ENCODE results near the gene RNF20. TPM values are rescaled to one million over a fixed set of nuclear protein-coding genes. Genes with fewer than 3 reads are reported as not detected.
"Not testable (repeated sequence)": the region's sequence is repeated elsewhere in the genome, so short reads cannot be mapped to it uniquely, and the experiment has no call there.

The RNF20 gene
- polyA plus RNA-seq, 4 donors, result 6.8 to 36.5 (median 13.6) TPM

DNA sequence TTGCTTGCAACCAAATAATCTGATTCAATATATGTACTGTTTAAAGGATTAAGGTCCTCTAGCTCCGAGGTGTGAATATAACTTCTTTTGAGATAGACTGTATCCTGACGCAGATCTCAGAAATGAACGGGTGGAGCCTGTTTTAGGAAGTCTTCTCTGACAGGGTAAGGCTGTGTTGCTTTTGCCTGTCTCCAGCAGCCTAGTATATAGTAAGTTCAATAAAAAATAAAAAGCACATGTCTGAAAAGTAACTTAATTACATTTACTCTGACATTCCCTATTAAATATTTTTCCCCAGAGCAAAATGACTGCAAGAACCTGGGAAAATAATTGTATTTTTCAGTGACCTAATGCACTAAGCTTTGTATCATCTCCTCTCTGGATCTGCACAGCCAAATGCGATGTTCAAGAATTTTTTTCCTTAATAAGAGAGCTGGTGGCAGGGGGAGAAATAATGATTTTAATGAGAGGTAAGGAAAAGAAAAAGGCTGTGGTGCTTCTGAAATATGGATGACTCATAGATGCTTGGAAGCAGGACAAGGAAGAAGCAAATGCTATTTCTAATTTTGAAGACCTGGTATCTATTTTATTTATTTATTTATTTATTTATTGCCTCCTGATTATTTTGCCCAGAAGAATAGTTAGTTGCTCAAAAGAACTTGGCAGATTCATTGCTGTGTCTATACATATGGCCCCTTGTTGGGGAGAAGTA, 53.8 kb downstream of the RNF20 start:
- Histone ChIP-seq H3K4me3 (ENCODE audit: low read depth in 1 of 3, low read length in 3 of 3) (no peak overlapping the region), H3K9me3 (ENCODE audit: control insufficient read depth in 2 of 2, insufficient read depth in 1 of 2, low read depth in 1 of 2, low read length in 1 of 2) (no peaks in the 10 kb centered on the region), H3K27ac (ENCODE audit: low read depth in 1 of 3, low read length in 2 of 3) (no peak overlapping the region), H3K27me3 (ENCODE audit: control insufficient read depth in 3 of 3, insufficient read depth in 3 of 3, low read length in 3 of 3) (peaks cover 0 to 2% (median 0%) of the 10 kb centered on the region in 3 donors), H3K4me1 (ENCODE audit: control insufficient read depth in 3 of 3, insufficient read depth in 2 of 3, low read depth in 1 of 3, low read length in 2 of 3) (no peaks in the 10 kb centered on the region), H3K36me3 (ENCODE audit: control insufficient read depth in 3 of 3, insufficient read depth in 2 of 3, low read depth in 1 of 3, low read length in 3 of 3) (no peaks in the 10 kb centered on the region)
- no peak for FAIRE-seq
- 88 to 89% (median 89%) methylated on average over 4 of the region's 4 CpGs for WGBS, 3 donors
- DNase-seq, result no peak

DNA sequence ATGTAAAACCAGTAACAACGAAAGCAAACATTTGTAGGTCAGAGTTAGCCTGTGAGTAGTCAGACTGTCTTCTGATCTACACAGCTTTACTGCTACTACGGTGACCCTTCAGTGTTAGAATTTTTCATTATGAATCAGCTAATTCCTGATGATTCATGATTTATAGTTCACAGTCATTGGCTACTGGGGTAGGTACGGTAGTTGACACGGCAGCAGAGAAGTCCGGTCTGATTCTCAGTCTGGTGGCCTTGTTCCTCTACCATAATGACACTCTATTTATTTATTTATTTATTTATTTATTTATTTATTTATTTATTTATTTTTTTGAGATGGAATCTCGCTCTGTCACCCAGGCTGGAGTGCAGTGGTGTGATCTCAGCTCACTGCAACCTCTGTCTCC, 56.4 kb downstream of the RNF20 start:
- H3K4me1 ChIP-seq (ENCODE audit: control insufficient read depth in 3 of 3, insufficient read depth in 2 of 3, low read depth in 1 of 3, low read length in 2 of 3); H3K27me3 ChIP-seq (ENCODE audit: control insufficient read depth in 3 of 3, insufficient read depth in 3 of 3, low read length in 3 of 3); H3K27ac ChIP-seq (ENCODE audit: low read depth in 1 of 3, low read length in 2 of 3); H3K4me3 ChIP-seq (ENCODE audit: low read depth in 1 of 3, low read length in 3 of 3); H3K36me3 ChIP-seq (ENCODE audit: control insufficient read depth in 3 of 3, insufficient read depth in 2 of 3, low read depth in 1 of 3, low read length in 3 of 3); H3K9me3 ChIP-seq (ENCODE audit: control insufficient read depth in 2 of 2, insufficient read depth in 1 of 2, low read depth in 1 of 2, low read length in 1 of 2); FAIRE-seq; DNase-seq: not testable (repeated sequence)
- WGBS, 3 donors, result 82 to 88% (median 87%) methylated on average over 6 of the region's 6 CpGs

DNA sequence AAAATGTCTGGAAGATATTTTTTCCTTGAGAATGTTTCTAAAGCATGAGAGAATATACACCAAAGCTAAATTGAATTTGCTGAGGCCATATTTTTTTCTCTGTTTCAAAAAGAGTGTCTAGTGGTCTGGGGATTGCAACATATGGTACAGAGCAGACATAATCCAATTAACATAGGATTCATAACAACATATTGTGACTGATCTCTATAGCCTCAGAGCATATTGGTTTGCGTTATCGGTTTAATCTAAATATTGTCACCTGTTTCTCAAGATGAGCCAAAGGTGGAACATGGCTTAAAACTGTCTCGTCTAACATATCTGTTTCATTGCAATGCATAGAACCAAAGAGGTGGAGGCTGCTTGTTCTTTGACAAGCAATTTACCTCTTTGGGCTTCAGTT, 57.2 kb downstream of the RNF20 start:
- 86 to 95% (median 89%) methylated on average over 3 of the region's 3 CpGs for WGBS, 3 donors
- no peak for FAIRE-seq
- DNase-seq, result no peak
- Histone ChIP-seq H3K27ac (ENCODE audit: low read depth in 1 of 3, low read length in 2 of 3) (no peak overlapping the region), H3K4me3 (ENCODE audit: low read depth in 1 of 3, low read length in 3 of 3) (no peak overlapping the region), H3K9me3 (ENCODE audit: control insufficient read depth in 2 of 2, insufficient read depth in 1 of 2, low read depth in 1 of 2, low read length in 1 of 2) (no peaks in the 10 kb centered on the region), H3K4me1 (ENCODE audit: control insufficient read depth in 3 of 3, insufficient read depth in 2 of 3, low read depth in 1 of 3, low read length in 2 of 3) (no peaks in the 10 kb centered on the region), H3K36me3 (ENCODE audit: control insufficient read depth in 3 of 3, insufficient read depth in 2 of 3, low read depth in 1 of 3, low read length in 3 of 3) (no peaks in the 10 kb centered on the region), H3K27me3 (ENCODE audit: control insufficient read depth in 3 of 3, insufficient read depth in 3 of 3, low read length in 3 of 3) (peaks cover 0 to 4% (median 0%) of the 10 kb centered on the region in 3 donors)

- Histone ChIP-seq H3K4me3 (ENCODE audit: low read depth in 1 of 3, low read length in 3 of 3) (no peak overlapping the region), H3K36me3 (ENCODE audit: control insufficient read depth in 3 of 3, insufficient read depth in 2 of 3, low read depth in 1 of 3, low read length in 3 of 3) (no peaks in the 10 kb centered on the region), H3K4me1 (ENCODE audit: control insufficient read depth in 3 of 3, insufficient read depth in 2 of 3, low read depth in 1 of 3, low read length in 2 of 3) (no peaks in the 10 kb centered on the region), H3K27ac (ENCODE audit: low read depth in 1 of 3, low read length in 2 of 3) (no peak overlapping the region), H3K9me3 (ENCODE audit: control insufficient read depth in 2 of 2, insufficient read depth in 1 of 2, low read depth in 1 of 2, low read length in 1 of 2) (no peaks in the 10 kb centered on the region), H3K27me3 (ENCODE audit: control insufficient read depth in 3 of 3, insufficient read depth in 3 of 3, low read length in 3 of 3) (peaks cover 0 to 4% (median 2%) of the 10 kb centered on the region in 3 donors)
- FAIRE-seq (no peak), DNase-seq (no peak)
These were observed 58.3 kb downstream of the RNF20 start for GRCh38 chr9:101591787-101592446.

- Histone ChIP-seq H3K9me3 (ENCODE audit: control insufficient read depth in 2 of 2, insufficient read depth in 1 of 2, low read depth in 1 of 2, low read length in 1 of 2) (no peaks in the 10 kb centered on the region), H3K4me1 (ENCODE audit: control insufficient read depth in 3 of 3, insufficient read depth in 2 of 3, low read depth in 1 of 3, low read length in 2 of 3) (no peaks in the 10 kb centered on the region), H3K27ac (ENCODE audit: low read depth in 1 of 3, low read length in 2 of 3) (no peak overlapping the region), H3K36me3 (ENCODE audit: control insufficient read depth in 3 of 3, insufficient read depth in 2 of 3, low read depth in 1 of 3, low read length in 3 of 3) (no peaks in the 10 kb centered on the region), H3K27me3 (ENCODE audit: control insufficient read depth in 3 of 3, insufficient read depth in 3 of 3, low read length in 3 of 3) (peaks cover 0 to 5% (median 4%) of the 10 kb centered on the region in 3 donors), H3K4me3 (ENCODE audit: low read depth in 1 of 3, low read length in 3 of 3) (no peak overlapping the region)
- no peak for FAIRE-seq
- DNase-seq, result no peak
These were observed 59.1 kb downstream of the RNF20 start for GRCh38 chr9:101592788-101593187.

DNA sequence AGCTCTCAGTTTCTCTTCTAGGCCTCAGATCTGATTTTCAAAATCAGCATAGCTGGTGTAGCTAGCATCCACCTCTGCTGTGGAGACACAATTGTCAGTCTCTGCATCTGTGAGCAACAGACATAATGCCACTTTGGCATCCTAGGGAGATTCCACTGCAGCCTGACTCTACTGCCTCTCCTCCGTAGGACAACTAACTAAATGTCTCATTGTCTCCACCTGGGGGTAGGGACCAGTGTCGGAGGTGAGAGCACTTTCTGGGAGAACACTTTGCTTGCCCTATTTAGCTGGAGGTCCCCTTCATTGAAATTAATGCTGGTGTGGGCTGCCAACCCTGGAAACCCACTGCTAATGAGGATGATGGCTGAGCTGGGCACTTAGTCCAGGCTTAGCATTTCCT, 59.7 kb downstream of the RNF20 start:
- peaks cover 0 to 5% (median 4%) of the 10 kb centered on the region in 3 donors for H3K27me3 ChIP-seq (ENCODE audit: control insufficient read depth in 3 of 3, insufficient read depth in 3 of 3, low read length in 3 of 3)
- FAIRE-seq, result no peak
- no peaks in the 10 kb centered on the region for H3K9me3 ChIP-seq (ENCODE audit: control insufficient read depth in 2 of 2, insufficient read depth in 1 of 2, low read depth in 1 of 2, low read length in 1 of 2)
- no peaks in the 10 kb centered on the region for H3K36me3 ChIP-seq (ENCODE audit: control insufficient read depth in 3 of 3, insufficient read depth in 2 of 3, low read depth in 1 of 3, low read length in 3 of 3)
- H3K4me3 ChIP-seq (ENCODE audit: low read depth in 1 of 3, low read length in 3 of 3), result no peak overlapping the region
- H3K4me1 ChIP-seq (ENCODE audit: control insufficient read depth in 3 of 3, insufficient read depth in 2 of 3, low read depth in 1 of 3, low read length in 2 of 3), result no peaks in the 10 kb centered on the region
- DNase-seq, result no peak
- WGBS, 3 donors, result 84 to 88% (median 86%) methylated on average over 2 of the region's 2 CpGs
- no peak overlapping the region for H3K27ac ChIP-seq (ENCODE audit: low read depth in 1 of 3, low read length in 2 of 3)

GRCh38 chr9:101594796-101595195, 61.1 kb downstream of the RNF20 start, which contains the start of gene PPP3R2:
Gene PPP3R2, minus strand, starts transcription at chr9:101594969. Its CDS starts 48 bp downstream, at chr9:101594921.
- H3K27ac ChIP-seq (ENCODE audit: low read depth in 1 of 3, low read length in 2 of 3), result no peak within 1 kb of the TSS
- DNase-seq, result no peak
- FAIRE-seq, result no peak
- peaks cover 0 to 8% (median 4%) of the 10 kb centered on the region in 3 donors for H3K27me3 ChIP-seq (ENCODE audit: control insufficient read depth in 3 of 3, insufficient read depth in 3 of 3, low read length in 3 of 3)
- no peaks in the 10 kb centered on the region for H3K36me3 ChIP-seq (ENCODE audit: control insufficient read depth in 3 of 3, insufficient read depth in 2 of 3, low read depth in 1 of 3, low read length in 3 of 3)
- H3K9me3 ChIP-seq (ENCODE audit: control insufficient read depth in 2 of 2, insufficient read depth in 1 of 2, low read depth in 1 of 2, low read length in 1 of 2), result no peaks in the 10 kb centered on the region
- 85 to 89% (median 88%) methylated on average over 19 of the region's 19 CpGs for WGBS, 3 donors
- no peaks in the 10 kb centered on the region for H3K4me1 ChIP-seq (ENCODE audit: control insufficient read depth in 3 of 3, insufficient read depth in 2 of 3, low read depth in 1 of 3, low read length in 2 of 3)
- H3K4me3 ChIP-seq (ENCODE audit: low read depth in 1 of 3, low read length in 3 of 3), result no peak within 1 kb of the TSS

DNA sequence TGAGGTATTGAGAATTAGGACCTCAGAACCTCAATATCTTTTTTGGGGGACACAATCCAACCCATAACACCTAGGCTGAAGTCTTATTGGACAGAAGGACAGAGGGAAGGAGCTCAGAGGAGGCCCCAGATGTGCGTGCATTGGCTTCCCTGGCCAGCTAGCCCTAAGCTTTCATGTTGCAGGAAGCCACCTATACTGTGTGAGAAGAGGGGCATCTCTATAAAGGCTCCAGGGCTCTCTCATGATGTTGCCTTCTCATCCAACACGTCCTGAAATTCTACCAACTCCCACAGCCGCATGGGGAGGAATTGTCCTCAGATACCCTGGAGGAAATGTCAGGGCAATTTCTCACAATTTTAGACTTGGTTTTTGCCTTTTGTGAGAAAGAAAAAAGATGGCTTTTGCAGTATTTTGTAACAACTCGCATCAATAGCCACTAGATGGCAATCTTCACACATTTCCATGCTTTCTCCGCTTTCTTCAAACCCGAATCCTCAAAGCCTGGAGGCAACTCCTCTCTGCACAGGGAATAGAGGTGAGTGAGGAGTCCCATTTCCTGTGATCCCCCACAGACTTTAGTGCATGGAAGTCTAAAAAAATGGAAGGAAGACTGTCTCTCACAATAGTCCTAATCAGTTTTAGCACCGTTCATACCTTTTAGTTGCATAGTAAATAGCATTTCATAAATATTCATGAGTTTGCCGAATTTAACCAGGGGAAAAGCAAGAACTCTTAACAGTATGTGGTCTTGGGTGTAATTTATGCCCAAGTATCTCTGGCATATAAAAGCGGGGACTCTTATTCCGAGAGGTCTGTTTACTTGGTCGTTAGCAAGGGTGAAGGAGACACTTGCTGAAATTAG, 68.5 kb downstream of the RNF20 start:
- H3K36me3 ChIP-seq (ENCODE audit: control insufficient read depth in 3 of 3, insufficient read depth in 2 of 3, low read depth in 1 of 3, low read length in 3 of 3), result no peaks in the 10 kb centered on the region
- no peak overlapping the region for H3K27ac ChIP-seq (ENCODE audit: low read depth in 1 of 3, low read length in 2 of 3)
- peaks cover 0 to 6% (median 2%) of the 10 kb centered on the region in 3 donors for H3K4me1 ChIP-seq (ENCODE audit: control insufficient read depth in 3 of 3, insufficient read depth in 2 of 3, low read depth in 1 of 3, low read length in 2 of 3)
- WGBS, 3 donors, result 24 to 34% (median 29%) methylated on average over 11 of the region's 11 CpGs
- DNase-seq, result peak; percentile 58 to 63
- no peak for FAIRE-seq
- H3K4me3 ChIP-seq (ENCODE audit: low read depth in 1 of 3, low read length in 3 of 3), result no peak overlapping the region
- H3K27me3 ChIP-seq (ENCODE audit: control insufficient read depth in 3 of 3, insufficient read depth in 3 of 3, low read length in 3 of 3), result peaks cover 0 to 5% (median 0%) of the 10 kb centered on the region in 3 donors
- H3K9me3 ChIP-seq (ENCODE audit: control insufficient read depth in 2 of 2, insufficient read depth in 1 of 2, low read depth in 1 of 2, low read length in 1 of 2), result no peaks in the 10 kb centered on the region

All from small intestine (tissue), 7 donors.